Heart right ventricle (tissue), 16 donors: Measurements from ENCODE around the gene TBC1D2B. TPM values are rescaled to one million over a fixed set of nuclear protein-coding genes. Genes with fewer than 3 reads are reported as not detected.

Source experiments
- ATAC-seq, 8 donors: fragments of 200-7000 bp; cut with Tn5 transposase; one replicate each; pipeline ENCODE4 v1.9.1; 2020; ENCODE audit warnings: mild to moderate bottlenecking in 8 of 8, moderate library complexity in 8 of 8, moderate number of reproducible peaks in 1 of 8
- DNase-seq, 2 donors: peaks; one replicate each; pipeline ENCODE4 v3.0.0-alpha.2; 2020
- H3K27ac ChIP-seq, 10 donors: fragments of 200-600 bp; sonication (generic) in 2 of 10; one replicate each; pipeline versions ENCODE4 v1.5.0 to v1.8.0; 2020 to 2022; ENCODE audit warnings: mild to moderate bottlenecking in 3 of 10
- H3K27me3 ChIP-seq, 7 donors: fragments of 200-600 bp; one replicate each; pipeline ENCODE4 v1.8.0; 2021 to 2022; ENCODE audit warnings: mild to moderate bottlenecking in 2 of 7
- H3K36me3 ChIP-seq, 9 donors: fragments of 200-600 bp; sonication (generic) in 1 of 9; one replicate each; pipeline versions ENCODE4 v1.5.0 to v1.8.0; 2020 to 2022; ENCODE audit warnings: mild to moderate bottlenecking in 2 of 9
- H3K4me1 ChIP-seq, 9 donors: fragments of 200-600 bp; sonication (generic) in 1 of 9; one replicate each; pipeline versions ENCODE4 v1.5.0 to v1.8.0; 2020 to 2022; ENCODE audit warnings: mild to moderate bottlenecking in 4 of 9
- H3K4me3 ChIP-seq, 10 donors: fragments of 200-600 bp; sonication (generic) in 2 of 10; one replicate each; pipeline versions ENCODE4 v1.5.0 to v1.8.0; 2020 to 2022; ENCODE audit warnings: mild to moderate bottlenecking in 7 of 10, moderate library complexity in 2 of 10
- H3K9me3 ChIP-seq, 11 donors: fragments of 200-600 bp in 10 of 11; sonication (generic) in 2 of 11; one replicate each; pipeline versions ENCODE4 v1.5.0 to v1.8.0; 2013 to 2022; ENCODE audit warnings: mild to moderate bottlenecking in 2 of 11, control low read depth in 1 of 11, moderate library complexity in 1 of 11
- WGBS, 2 donors: extraction: QIAGEN DNeasy Blood & Tissue Kit; methylation state at CpG; one replicate each; pipeline ENCODE4 v1.1.7; 2013; ENCODE audit warnings: inconsistent platforms in 1 of 2; 5-methylcytosine and 5-hydroxymethylcytosine counted together
- intact Hi-C, 10 donors: fragments of 100-400 bp; cut with DNase I; formaldehyde crosslinking; loops; one replicate each; pipeline versions ENCODE4 v1.11.1 to v1.14.2; 2022
- polyA plus RNA-seq, 2 donors: library from polyadenylated mRNA; stranded (reverse); fragments of 200-250 nt; gene quantifications; one replicate each; pipeline ENCODE4 v1.2.3, GENCODE V29; 2013
- total RNA-seq, 10 donors: library from RNA; stranded (reverse); fragmentation: NEBNext Ultra II Directional in 3 of 10; extraction: Animal tissue kit (Norgen Biotek cat#: 25700) in 3 of 10; gene quantifications; one replicate each; pipeline versions ENCODE4 v1.2.1 to v1.2.4, GENCODE V29; 2021 to 2023
- TF ChIP-seq, protein P1 (sequence below), 9 donors: fragments of 200-600 bp; sonication (generic) in 2 of 9; IDR thresholded peaks; one replicate each; pipeline versions ENCODE4 v1.5.0 to v1.8.0; 2021 to 2022; ENCODE audit warnings: antibody characterized with exemption in 9 of 9, mild to moderate bottlenecking in 5 of 9, moderate library complexity in 1 of 9
- donor health status: Arrhythmogenic right ventricular cardiomyopathy.
- donor health status: ischemic (EF 13 %, LVEDD 7.1; RV severe dilation, severe dysfunction).
- donor health status: healthy with polysubstance abuse.
- donor health status: DM: no; HTN: yes; CAD: no.
- donor health status: DM: no; HTN: no; CAD: no.
- donor health status: ischemic (EF 25% LVEDD 6.9; RV normal size, moderate dysfunction).
- donor health status: ischemic (EF 25% LVEDD 5.7; RV mildly dilated, moderate dysfunction).
- donor health status: healthy.
- donor health status: DM: yes; HTN: yes; CAD: no.
- donor health status: Ischemic cardiomyopathy.
- donor health status: ischemic (EF 35%, LVEDD 5.7; RV mildly dilated, moderate dysfunction).
- donor health status: nonischemic (EF 11% LVEDD 7.7; RV severe dilation, severe dysfunction).
- donor health status: DM: yes; HTN: yes; CAD: no.
- donor health status: PGD.
- donor health status: ischemic (EF 29% LVEDD 5.4; RV normal size, mild dysfunction).
- donor health status: nonischemic (EF 23%, LVEDD 6.1; RV moderate dilation, normal function).

The TBC1D2B gene
- total and polyA plus RNA-seq, 12 donors, result 4.7 to 20.8 (median 9.6) TPM

DNA sequence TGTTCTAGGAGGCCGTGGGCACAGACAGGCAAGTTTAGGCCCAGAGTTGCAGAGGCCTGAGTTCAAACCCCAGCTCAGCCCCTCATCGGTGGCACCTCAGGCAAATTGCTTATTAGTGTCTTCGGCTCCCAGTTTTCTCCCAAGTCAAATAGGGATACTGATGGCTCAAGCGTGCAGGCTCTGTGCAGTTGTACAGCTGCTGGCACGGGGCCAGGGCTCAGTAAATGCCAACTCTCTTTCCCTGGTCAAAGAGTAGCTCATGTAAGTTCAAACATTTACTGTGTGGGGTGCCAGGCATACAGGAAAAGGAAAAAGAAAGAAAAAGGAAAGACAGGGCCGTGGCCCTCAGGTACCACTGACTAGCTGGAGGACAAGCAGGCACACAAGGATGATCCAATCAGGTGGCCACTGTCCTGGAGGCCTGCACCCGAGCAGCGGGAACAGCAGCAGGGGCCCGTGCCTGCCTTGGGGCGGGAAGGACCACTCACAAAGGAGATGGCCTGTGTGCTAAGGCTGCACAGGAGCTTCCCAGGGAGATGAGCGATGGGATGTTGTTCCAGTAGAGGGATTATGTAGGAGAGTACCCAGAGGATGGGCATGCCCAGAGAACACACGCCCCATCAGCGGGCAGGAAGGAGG lies 70.8 kb downstream of the TBC1D2B start:
- Histone ChIP-seq H3K4me3 (no peak overlapping the region), H3K27ac (peak overlapping the region in 2 of 10 donors; percentile 18 to 76), H3K9me3 (no peaks in the 10 kb centered on the region), H3K36me3 (peaks cover 0 to 98% (median 16%) of the 10 kb centered on the region in 9 donors), H3K4me1 (peaks cover 17 to 55% (median 51%) of the 10 kb centered on the region in 9 donors), H3K27me3 (no peaks in the 10 kb centered on the region)
- DNase-seq, result peak; percentile 46 to 65
- ATAC-seq, result peak in 1 of 8 donors; percentile 12
- WGBS, 2 donors, result 82 to 83% methylated on average over 13 of the region's 13 CpGs
- intact Hi-C loops, result loop anchor here in 4 of 10 donors (5.0 to 10.0 kb wide), 5 partner anchors 39 to 101 kb away; partner anchors contain the start of gene TBC1D2B (in 2 of the 4)
- TF ChIP-seq, protein P1, sequence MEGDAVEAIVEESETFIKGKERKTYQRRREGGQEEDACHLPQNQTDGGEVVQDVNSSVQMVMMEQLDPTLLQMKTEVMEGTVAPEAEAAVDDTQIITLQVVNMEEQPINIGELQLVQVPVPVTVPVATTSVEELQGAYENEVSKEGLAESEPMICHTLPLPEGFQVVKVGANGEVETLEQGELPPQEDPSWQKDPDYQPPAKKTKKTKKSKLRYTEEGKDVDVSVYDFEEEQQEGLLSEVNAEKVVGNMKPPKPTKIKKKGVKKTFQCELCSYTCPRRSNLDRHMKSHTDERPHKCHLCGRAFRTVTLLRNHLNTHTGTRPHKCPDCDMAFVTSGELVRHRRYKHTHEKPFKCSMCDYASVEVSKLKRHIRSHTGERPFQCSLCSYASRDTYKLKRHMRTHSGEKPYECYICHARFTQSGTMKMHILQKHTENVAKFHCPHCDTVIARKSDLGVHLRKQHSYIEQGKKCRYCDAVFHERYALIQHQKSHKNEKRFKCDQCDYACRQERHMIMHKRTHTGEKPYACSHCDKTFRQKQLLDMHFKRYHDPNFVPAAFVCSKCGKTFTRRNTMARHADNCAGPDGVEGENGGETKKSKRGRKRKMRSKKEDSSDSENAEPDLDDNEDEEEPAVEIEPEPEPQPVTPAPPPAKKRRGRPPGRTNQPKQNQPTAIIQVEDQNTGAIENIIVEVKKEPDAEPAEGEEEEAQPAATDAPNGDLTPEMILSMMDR (IDR thresholded peaks at IDR 0.05), result no peak

DNA sequence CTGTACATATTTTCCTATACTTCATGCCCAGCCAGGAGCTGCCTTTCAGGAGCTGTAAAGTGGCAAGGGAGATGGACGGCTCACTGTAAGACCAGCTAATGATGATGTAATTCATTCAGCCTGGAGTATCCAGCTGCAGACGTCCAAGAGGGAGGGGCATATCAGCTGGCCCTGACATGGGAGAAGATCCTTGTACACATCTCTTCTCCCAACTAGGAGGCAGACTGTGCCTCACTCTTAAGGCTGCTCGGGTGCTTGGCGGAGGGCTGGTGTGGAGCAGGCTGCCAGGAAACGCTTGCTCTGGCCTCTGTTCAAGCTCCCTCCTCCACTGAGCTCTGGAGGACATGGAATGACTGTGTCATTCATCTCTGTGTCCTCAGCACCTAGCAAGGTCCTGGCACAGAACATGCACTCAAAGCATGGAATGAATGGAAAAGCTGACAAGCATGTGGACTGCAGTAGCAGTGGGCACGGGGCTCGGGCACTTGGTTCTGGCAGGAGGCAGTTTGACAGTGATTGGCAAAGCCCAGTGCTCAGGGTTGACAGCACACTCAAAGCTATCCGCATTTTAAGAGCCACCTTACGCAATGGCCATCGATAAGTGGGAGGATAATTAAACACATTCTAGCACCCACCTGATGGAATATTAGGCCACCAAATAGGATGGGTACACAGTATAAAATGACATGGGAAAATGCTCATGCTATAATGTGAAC lies 72.4 kb downstream of the TBC1D2B start:
- WGBS, 2 donors, result 11 to 23% methylated on average over 10 of the region's 10 CpGs
- intact Hi-C loops, result loop anchor here in 5 of 10 donors (5.0 to 10.0 kb wide), 6 partner anchors 38 to 102 kb away; partner anchors contain the start of genes TBC1D2B (in 2 of the 5) and SH2D7 (in 1 of the 5)
- DNase-seq, result peak; percentile 80 to 85
- ATAC-seq, result peak; percentile 77 to 94 (median 90)
- Histone ChIP-seq H3K27ac (peak overlapping the region in 7 of 10 donors; percentile 1 to 76 (median 33)), H3K9me3 (no peaks in the 10 kb centered on the region), H3K27me3 (no peaks in the 10 kb centered on the region), H3K36me3 (peaks cover 0 to 98% (median 20%) of the 10 kb centered on the region in 9 donors), H3K4me1 (peaks cover 17 to 55% (median 51%) of the 10 kb centered on the region in 9 donors), H3K4me3 (no peak overlapping the region)
- TF ChIP-seq, protein P1 (IDR thresholded peaks at IDR 0.05), result peak in 6 of 9 donors; percentile 7 to 53 (median 31)

DNA sequence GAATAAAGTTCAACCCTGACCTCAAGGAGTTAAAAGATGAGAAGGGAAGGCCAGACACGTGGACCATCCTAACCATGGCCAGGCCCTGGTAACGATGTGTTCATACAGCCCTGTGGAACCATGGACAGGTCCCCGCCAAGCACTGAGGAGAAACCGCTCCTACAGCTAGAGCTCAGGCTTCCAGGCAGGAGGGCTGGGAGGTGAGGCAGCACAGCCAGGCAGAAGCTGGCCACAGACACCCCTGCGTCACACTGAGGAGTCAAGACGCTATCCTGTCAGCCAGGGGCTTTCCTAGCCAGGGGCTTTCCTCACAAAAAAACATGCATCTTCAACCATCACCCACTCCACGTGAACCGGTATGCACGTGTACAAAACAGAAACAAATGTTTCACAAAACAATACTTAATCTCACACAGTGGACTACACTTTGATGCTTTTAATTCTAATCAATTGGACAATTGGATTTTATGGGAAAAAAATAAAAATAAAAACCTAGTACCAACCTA lies 73.2 kb downstream of the TBC1D2B start:
- intact Hi-C loops, result loop anchor here in 3 of 10 donors (5.0 to 10.0 kb wide), 3 partner anchors 37 to 88 kb away; partner anchors contain the start of genes SH2D7 (in 1 of the 3) and TBC1D2B (in 1 of the 3)
- Histone ChIP-seq H3K4me3 (no peak overlapping the region), H3K9me3 (no peaks in the 10 kb centered on the region), H3K27ac (peak overlapping the region in 5 of 10 donors; percentile 4 to 76 (median 34)), H3K27me3 (no peaks in the 10 kb centered on the region), H3K4me1 (peaks cover 17 to 62% (median 51%) of the 10 kb centered on the region in 9 donors), H3K36me3 (peaks cover 0 to 99% (median 20%) of the 10 kb centered on the region in 9 donors)
- TF ChIP-seq, protein P1 (IDR thresholded peaks at IDR 0.05), result no peak
- WGBS, 2 donors, result 47 to 63% methylated on average over 9 of the region's 9 CpGs
- DNase-seq (no peak), ATAC-seq (peak in 1 of 8 donors; percentile 14)

DNA sequence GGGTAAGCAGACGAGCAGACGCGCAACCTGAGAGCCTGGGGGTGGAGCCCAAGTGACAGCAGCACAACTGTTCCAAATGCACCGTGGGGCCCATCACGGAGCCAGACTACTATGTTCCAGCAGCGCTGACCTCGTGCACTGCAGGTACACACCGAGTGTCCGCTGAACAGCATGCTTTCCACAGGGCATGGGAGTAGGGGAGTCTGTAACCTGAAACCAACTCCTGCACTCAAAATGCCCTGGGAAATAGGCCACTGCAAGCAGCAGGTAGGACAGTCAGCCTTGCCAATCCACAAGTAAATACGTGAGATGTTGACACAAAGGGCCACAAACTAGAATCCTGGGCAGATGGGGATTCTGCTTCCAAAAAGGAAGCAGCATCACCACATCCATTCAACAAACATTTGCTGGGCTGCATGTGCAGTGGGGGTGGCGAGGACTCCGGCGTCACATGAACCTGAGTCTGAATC lies 73.9 kb downstream of the TBC1D2B start:
- H3K4me3 ChIP-seq, result no peak overlapping the region
- peaks cover 17 to 62% (median 51%) of the 10 kb centered on the region in 9 donors for H3K4me1 ChIP-seq
- H3K27me3 ChIP-seq, result no peaks in the 10 kb centered on the region
- H3K9me3 ChIP-seq, result no peaks in the 10 kb centered on the region
- intact Hi-C loops, result loop anchor here in 3 of 10 donors (5.0 to 10.0 kb wide), 3 partner anchors 36 to 89 kb away; partner anchors contain the start of genes SH2D7 (in 1 of the 3) and TBC1D2B (in 1 of the 3)
- peak overlapping the region in 1 of 10 donors; percentile 76 for H3K27ac ChIP-seq
- 89 to 91% methylated on average over 13 of the region's 13 CpGs for WGBS, 2 donors
- TF ChIP-seq, protein P1 (IDR thresholded peaks at IDR 0.05), result no peak
- ATAC-seq, result no peak
- peaks cover 0 to 98% (median 20%) of the 10 kb centered on the region in 9 donors for H3K36me3 ChIP-seq
- DNase-seq, result no peak
